K562 (cell line): ENCODE measurements around the gene MAD2L1BP. TPM values are rescaled to one million over a fixed set of nuclear protein-coding genes. Genes with fewer than 3 reads are reported as not detected.

ENCODE experiments used
- BCL6 ChIP-seq: fragments of 250-450 bp; sonication (Bioruptor Pico); IDR thresholded peaks from 2 replicates; pipeline ENCODE4 v1.4.0; 2020
- CCAR2 ChIP-seq: fragments of 200-400 bp; formaldehyde crosslinking; IDR thresholded peaks from 2 replicates; pipeline ENCODE4 v1.6.1; 2017; ENCODE audit warnings: mild to moderate bottlenecking, low read depth, low read length
- EP300 ChIP-seq: IDR thresholded peaks from 2 replicates; pipeline ENCODE4 v1.6.1; 2012; ENCODE audit warnings: low read length, improper control_type of control experiment
- GATAD2B ChIP-seq: fragments of 450-650 bp; IDR thresholded peaks from 2 replicates; pipeline ENCODE4 v1.6.1; 2017; ENCODE audit warnings: mild to moderate bottlenecking, borderline replicate concordance
- JUN ChIP-seq, 2 experiments: sonication (generic) in 1 of 2; formaldehyde crosslinking in 1 of 2; IDR thresholded peaks; 2 replicates each; pipeline versions ENCODE4 v1.6.1 to v1.8.0; 2012 to 2022; ENCODE audit warnings: borderline replicate concordance in 2 of 2, mild to moderate bottlenecking in 2 of 2, improper control_type of control experiment in 1 of 2, low read depth in 1 of 2, low read length in 1 of 2, missing genetic modification reagents in 1 of 2
- MCM3 ChIP-seq: fragments of 450-650 bp; IDR thresholded peaks from 2 replicates; pipeline ENCODE4 v1.6.1; 2016
- MGA ChIP-seq: fragments of 450-650 bp; IDR thresholded peaks from 2 replicates; pipeline ENCODE4 v1.6.1; 2016; ENCODE audit warnings: mild to moderate bottlenecking, moderate library complexity
- NCOR1 ChIP-seq: fragments of 450-650 bp; IDR thresholded peaks from 2 replicates; pipeline ENCODE4 v1.6.1; 2016; ENCODE audit warnings: mild to moderate bottlenecking, moderate library complexity
- NONO ChIP-seq, 2 experiments: fragments of 200-400 bp in 1 of 2; fragments of 450-650 bp in 1 of 2; formaldehyde crosslinking in 1 of 2; IDR thresholded peaks; 2 replicates each; pipeline ENCODE4 v1.6.1; 2017; ENCODE audit warnings: low read depth in 2 of 2, mild to moderate bottlenecking in 2 of 2, moderate library complexity in 2 of 2, low read length in 1 of 2
- NR3C1 ChIP-seq: sonication (generic); formaldehyde crosslinking; IDR thresholded peaks from 2 replicates; pipeline ENCODE4 v1.8.1; 2022; ENCODE audit warnings: missing genetic modification reagents
- SAFB ChIP-seq: fragments of 200-400 bp; formaldehyde crosslinking; IDR thresholded peaks from 2 replicates; pipeline ENCODE4 v1.6.1; 2017; ENCODE audit warnings: low read depth, low read length, borderline replicate concordance
- TAF1 ChIP-seq: IDR thresholded peaks from 2 replicates; pipeline ENCODE4 v1.6.1; 2011; ENCODE audit warnings: mild to moderate bottlenecking, low read length, moderate library complexity; ENCODE audit not compliant: insufficient read depth, control insufficient read depth, severe bottlenecking; ENCODE audit errors: extremely low read depth
- ZEB2 ChIP-seq: fragments of 450-650 bp; IDR thresholded peaks from 2 replicates; pipeline ENCODE4 v1.6.1; 2016
- ZNF639 ChIP-seq, 2 experiments: fragments of 200-800 bp in 1 of 2; sonication (Bioruptor generic) in 1 of 2; sonication (generic) in 1 of 2; formaldehyde crosslinking in 1 of 2; IDR thresholded peaks in 1 of 2; conservative IDR thresholded peaks in 1 of 2; 2 replicates each; pipeline versions ENCODE4 v1.5.0 to v1.6.1; 2016 to 2020; ENCODE audit warnings: missing compliant biosample characterization in 1 of 2, missing genetic modification characterization in 1 of 2, missing genetic modification reagents in 1 of 2
- polyA plus RNA-seq, 8 experiments: library from polyadenylated mRNA; depleted of rRNA in 4 of 8; stranded (reverse) in 5 of 8; unstranded in 3 of 8; fragments of >200 nt; fragmentation: Nextera tagmentation in 2 of 8; fragmentation: Illumina TruSeq in 1 of 8; extraction: Ambion mirVana in 2 of 8; extraction: Trizol in 1 of 8; gene quantifications; 2 replicates each; pipeline versions ENCODE4 v1.2.1 to v1.2.3, GENCODE V29; 2011 to 2014; ENCODE audit warnings: inconsistent platforms in 1 of 8, missing spikeins in 1 of 8
- total RNA-seq, 7 experiments: library from RNA; depleted of rRNA in 6 of 7; stranded (reverse); fragments of >200 nt in 6 of 7; fragmentation: Illumina TruSeq in 2 of 7; extraction: Trizol in 2 of 7; gene quantifications; 2 replicates each; pipeline versions ENCODE4 v1.2.1 to v1.2.3, GENCODE V29; 2011 to 2021; ENCODE audit warnings: low replicate concordance in 1 of 7

MAD2L1BP gene
- total and polyA plus RNA-seq, 9 of the 15 experiments (the other 6 are each of a cell fraction or from before 2014, with no cell fraction given), result 69.7 to 321 (median 111) TPM

GRCh38 chr6:43635387-43636307 is at the start of gene MAD2L1BP (continued):
- TF ChIP-seq ZNF639 (CRISPR knock-in tag; conservative IDR thresholded peaks at IDR 0.05 in 1 of 2, IDR thresholded peaks at IDR 0.05 in 1 of 2) (peak in 1 of 2 experiments; percentile 54; a peak in 1 of 4 replicates), EP300 (peak; percentile 66), JUN (IDR thresholded peaks at IDR 0.05; ENCODE audit: borderline replicate concordance, low read depth, low read length) (no peak), JUN (CRISPR knock-in tag; IDR thresholded peaks at IDR 0.05; ENCODE audit: borderline replicate concordance) (no peak), SAFB (no peak), BCL6 (CRISPR knock-in tag) (0 out of 2 replicates have a peak, but pooled peaks have one; percentile 5), MGA (no peak), MCM3 (no peak), ZEB2 (no peak), TAF1 (peak; percentile 93), CCAR2 (no peak), NONO (IDR thresholded peaks at IDR 0.05; ENCODE audit: low read depth in 2 of 2, low read length in 1 of 2) (no peak), NCOR1 (no peak), NR3C1 (CRISPR knock-in tag) (no peak), GATAD2B (no peak)
